ENCODE results near the gene COG4.

The COG4 gene

GRCh38 chr16:70478169-70478568, 45.2 kb downstream of the COG4 start:
- no peak for DNase-seq

DNA sequence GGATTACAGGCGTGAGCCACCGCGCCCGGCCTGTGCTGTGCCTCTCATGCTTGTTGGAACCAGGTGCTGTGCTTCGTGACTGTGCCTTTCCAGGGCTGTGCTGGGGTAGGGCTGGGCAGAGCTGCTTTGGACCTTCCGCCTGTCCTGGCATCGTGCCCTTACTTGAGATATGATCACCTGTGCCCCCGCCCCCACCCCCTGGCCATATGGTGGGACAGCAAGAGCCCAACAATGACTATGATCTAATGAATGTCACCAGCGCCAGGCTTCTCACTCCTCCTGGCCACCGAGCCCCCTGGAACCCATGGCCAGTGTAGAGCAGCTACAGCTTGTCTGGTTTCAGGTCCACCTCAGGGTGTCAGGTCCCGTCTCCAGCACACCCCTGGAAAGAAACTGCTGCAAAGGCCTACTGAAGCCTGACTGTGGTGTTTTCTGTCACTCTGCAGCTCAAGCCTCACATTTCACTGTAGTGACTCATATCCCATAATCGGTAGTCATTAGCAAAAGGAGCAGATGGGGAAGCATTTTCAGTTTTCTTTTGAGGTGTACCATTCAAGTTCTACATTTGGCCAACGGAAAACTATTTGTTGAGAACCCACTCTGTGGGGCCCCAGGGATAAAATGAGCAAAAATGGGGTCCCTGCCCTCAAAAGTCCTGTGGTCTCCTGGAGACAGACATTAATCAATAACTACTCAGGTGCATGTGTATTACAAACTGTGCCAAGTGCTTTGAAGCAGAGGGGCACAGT, 46.9 kb downstream of the COG4 start:
- no peak for DNase-seq

- DNase-seq = no peak
These were observed 48.1 kb downstream of the COG4 start for GRCh38 chr16:70475054-70475871.

- no peak for DNase-seq
These were observed 48.9 kb downstream of the COG4 start for GRCh38 chr16:70474320-70475053.

DNA sequence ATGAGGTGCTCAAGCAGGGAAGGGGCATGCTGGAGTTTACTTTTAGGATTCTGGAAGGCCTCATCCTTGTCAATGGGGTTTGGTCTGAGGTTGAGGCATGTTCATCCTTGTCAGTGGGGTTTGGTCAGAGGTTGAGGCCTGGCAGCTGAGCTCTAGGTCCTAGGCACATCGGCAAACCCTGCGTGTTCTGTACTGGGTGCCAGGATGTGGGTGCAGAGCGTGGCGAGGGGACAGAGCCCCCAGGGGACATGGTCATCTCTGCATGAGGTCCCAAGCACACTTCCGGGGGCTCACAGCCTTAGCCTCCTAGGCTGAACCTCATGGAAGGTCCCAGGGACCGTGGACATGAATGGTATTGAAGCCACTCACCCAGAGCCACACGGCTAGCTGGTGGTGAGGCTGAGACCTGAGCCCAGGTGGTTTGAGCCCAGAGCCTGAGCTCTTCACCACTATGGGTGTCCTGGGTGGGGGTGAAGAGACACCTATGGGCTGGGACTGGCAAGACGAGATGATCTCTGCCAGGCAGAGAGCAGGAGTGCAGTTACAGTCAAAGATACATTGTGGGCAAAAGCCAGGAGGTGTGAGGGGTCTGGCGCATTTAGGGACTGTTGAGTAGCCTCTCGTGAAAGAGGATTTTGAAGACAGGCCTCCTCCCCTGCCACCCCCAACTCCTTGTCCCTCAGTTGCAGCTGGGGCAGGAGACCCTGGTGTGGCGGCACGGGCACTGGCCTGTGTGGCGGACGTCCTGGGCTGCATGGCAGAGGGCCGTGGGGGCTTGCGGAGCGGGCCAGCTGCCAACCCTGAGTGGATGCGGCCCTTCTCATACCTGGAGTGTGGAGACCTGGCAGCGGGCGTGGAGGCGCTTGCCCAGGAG, 49.7 kb downstream of the COG4 start:
- DNase-seq = no peak

- no peak for DNase-seq
These were observed 50.4 kb downstream of the COG4 start for GRCh38 chr16:70472786-70473433.

DNA sequence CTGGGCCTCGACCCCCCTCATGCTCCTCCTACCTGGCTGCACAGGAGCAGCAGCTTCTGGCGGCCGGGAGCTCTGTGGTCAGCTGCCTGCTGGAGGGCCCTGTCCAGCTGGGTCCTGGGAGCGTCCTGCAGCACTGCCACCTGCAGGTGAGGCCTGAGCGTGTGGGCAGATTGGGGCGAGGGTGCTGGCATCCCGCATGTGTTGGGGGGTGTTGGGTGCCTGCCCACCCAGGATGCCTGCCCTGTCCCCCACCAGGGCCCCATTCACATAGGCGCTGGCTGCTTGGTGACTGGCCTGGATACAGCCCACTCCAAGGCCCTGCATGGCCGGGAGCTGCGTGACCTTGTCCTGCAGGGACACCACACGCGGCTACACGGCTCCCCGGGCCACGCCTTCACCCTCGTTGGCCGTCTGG, 52.4 kb downstream of the COG4 start:
- DNase-seq = no peak

GRCh38 chr16:70470141-70470926, 53.0 kb downstream of the COG4 start:
- DNase-seq = no peak

DNA sequence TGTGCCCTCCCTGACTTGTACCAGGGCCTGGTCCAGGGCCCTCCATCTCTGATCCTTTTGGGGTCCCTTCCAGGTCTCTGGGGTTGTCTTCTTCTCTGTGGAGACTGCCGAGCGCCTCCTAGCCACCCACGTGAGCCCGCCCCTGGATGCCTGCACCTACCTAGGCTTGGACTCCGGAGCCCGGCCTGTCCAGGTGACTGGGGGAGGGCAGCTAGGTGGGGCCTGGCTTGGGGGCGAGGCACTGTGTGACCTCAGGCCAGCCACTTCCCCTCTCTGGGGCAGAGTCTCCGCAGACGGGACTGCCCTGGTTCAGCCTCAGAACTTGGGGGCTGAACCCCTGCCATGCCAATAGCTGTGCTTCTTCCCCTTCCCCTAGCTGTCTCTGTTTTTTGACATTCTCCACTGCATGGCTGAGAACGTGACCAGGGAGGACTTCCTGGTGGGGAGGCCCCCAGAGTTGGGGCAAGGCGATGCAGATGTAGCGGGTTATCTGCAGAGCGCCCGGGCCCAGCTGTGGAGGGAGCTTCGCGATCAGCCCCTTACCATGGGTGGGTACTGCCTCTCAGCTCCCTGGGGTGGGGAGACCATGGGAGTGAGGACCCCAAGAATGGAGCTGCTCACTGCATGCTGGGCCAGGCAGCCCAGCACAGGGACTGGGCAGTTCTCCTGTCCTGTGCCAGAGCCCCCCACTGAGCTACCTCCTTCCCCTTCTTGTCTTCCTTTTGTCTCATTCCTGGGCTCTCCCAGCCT, 54.4 kb downstream of the COG4 start:
- DNase-seq = no peak

DNA sequence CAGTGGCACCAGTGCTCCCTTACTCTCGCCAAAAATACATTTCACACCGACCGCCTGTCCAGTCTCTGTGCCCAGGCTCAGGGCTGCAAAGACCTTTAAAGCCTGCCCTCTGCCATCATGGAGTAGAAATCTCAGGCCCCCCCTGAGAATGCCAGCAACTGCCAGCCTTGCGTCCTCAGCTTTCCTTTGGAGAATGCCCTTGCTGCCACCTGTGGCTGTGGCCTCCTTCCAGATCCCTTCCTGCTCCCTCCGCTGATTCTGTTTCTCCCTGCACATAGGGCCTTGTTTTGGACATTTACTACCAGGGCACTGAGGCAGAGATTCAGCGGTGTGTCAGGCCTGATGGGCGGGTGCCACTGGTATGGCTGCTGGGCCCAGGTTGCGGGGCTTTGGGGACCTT, 55.7 kb downstream of the COG4 start:
- DNase-seq = no peak

DNA sequence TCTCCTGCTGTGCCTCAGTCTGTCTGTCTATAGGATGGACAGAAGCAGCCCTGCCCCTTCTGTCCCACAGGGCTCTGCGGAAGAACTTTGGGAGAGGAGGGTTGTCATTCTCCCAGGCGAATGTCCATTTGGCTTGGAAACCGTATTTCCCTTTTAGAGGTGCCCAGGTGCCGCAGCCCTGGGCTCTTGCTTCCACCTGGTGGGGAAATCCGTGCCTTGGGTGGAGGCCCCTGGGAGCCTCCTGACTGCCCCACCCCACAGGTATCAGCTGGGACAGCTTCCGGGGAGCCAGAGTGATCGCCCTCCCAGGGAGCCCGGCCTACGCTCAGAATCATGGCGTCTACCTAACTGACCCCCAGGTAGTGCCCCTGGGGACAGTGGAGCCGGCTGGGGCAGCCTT, 56.2 kb downstream of the COG4 start:
- DNase-seq = no peak

- no peak for DNase-seq
These were observed 56.6 kb downstream of the COG4 start for GRCh38 chr16:70466805-70467076.

DNA sequence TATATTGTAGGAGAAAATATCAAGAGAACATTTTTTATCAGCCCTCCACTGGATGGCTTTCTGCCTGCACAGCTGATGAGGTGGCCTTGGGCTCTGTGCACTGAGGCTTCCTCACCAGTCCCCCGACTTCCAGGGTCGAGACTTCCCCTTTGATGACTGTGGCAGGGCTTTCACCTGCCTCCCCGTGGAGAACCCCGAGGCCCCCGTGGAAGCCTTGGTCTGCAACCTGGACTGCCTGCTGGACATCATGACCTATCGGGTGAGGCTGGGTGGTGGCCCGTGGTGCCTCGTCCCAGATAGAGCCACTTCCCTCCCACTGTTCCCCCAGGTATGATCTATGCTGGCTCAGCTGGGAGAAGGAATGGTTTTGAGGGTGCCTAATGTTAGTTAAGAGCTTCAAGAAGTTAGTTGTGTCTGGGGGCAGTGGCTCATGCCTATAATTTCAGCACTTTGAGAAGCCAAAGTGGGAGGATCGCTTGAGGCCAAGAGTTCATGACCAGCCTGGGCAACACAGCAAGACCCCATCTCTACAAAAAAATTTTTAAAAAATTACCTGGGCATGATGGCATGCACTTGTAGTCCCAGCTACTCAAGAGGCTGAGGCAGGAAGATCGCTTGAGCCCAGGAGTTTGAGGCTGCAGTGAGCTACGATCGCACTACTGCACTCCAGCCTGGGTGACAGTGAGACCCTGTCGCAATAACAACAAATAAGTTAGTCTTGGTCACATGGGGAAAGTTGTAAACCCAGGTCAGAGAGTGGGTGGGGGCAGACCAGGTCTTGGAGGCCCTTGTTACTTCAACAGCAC, 57.2 kb downstream of the COG4 start:
- no peak for DNase-seq

DNA sequence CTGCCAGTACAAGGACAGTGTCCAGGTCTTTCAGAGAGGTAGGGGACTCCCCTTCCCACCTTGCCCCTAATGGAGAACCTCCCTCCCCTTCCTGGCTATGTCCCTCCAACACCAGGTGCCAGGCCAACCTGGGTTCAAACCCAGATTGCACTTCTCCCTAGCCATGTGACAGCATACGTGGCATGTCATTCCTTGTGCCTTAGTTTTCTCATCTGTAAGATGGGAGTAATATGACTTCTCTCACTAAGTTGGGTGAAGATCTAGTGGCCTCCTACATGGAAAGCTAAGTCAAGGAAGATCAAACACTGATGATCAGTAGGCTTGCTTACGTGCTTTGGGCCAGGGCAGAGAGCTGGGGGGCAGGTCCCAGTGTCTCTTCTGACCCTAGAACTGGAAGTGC, 60.1 kb downstream of the COG4 start:
- DNase-seq = no peak

DNA sequence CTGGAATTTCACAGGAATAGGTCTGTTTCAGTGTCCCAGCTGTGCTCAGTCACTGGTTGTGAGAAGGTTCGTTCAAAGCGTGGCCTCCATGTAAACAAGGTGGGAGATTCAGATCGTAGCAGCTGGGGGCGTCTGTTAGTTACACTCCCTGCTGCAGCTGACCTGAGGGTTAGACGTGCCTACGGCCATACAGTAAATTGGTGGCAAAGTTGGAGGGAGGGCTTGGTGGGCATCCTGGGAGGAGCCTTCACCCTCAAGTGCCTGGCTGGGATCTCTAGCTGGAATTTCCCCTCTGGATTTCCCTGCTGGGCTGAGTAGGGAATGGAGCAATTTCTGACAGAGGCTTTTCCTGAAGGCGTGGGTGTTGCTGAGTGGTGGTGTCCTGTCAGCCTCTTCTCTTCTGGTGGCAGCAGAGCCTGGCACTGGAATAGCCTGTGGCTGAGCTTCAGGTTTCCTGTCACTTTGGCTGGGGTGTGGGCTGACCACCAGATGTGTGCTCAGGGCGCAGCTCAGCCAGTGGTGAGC, 62.6 kb downstream of the COG4 start:
- no peak for DNase-seq

GRCh38 chr16:70457446-70458166, 65.7 kb downstream of the COG4 start:
- DNase-seq = no peak

DNA sequence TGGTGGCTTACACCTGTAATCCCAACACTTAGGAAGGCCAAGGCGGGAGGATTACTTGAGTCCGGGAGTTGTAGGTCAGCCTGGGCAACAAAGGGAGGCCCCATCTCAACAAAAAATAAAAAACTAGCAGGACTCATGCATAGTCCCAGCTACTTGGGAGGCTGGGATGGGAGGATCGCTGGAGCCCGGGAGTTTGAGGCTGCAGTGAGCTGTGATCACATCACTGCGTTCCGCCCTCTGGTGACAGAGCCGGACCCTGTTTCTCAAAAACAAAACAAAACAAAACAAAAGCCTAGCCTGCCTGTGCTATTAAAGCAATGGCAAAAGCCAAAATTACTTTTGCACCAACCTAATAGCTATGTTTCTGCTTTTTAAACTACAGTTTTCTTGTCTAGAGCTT, 67.4 kb downstream of the COG4 start:
- DNase-seq = no peak

GRCh38 chr16:70454222-70455034, 68.9 kb downstream of the COG4 start, which contains the start of gene FCSK:
Gene FCSK (plus strand): TSS chr16:70454595. CDS start chr16:70463191, 8,596 bp downstream.
- peak; percentile 87 for DNase-seq

Data from right forelimb (tissue), 1 donor.